Measurements from ENCODE around the gene IL4R. TPM values are rescaled to one million over a fixed set of nuclear protein-coding genes. Genes with fewer than 3 reads are reported as not detected.

Gene IL4R
- total RNA-seq, 1 experiment from 2014 or later: 29.6 TPM

GRCh38 chr16:27318392-27319256, 4.8 kb downstream of the IL4R start:
- H3K36me3 ChIP-seq (ENCODE audit: control insufficient read depth in 1 of 2, insufficient read depth in 2 of 2, low read length in 2 of 2): no peaks in the 10 kb centered on the region
- ATAC-seq (no peak), DNase-seq (ENCODE audit: low read depth, low spot score) (no peak)
- no peaks in the 10 kb centered on the region for H3K9me2 ChIP-seq (ENCODE audit: insufficient read depth)
- POLR2A ChIA-PET: no interaction called here
- no TSS peak for BruUV-seq (replicated peaks)
- no peaks in the 10 kb centered on the region for H4K20me1 ChIP-seq (ENCODE audit: insufficient read depth)
- TF ChIP-seq SRF (IDR thresholded peaks at IDR 0.05; ENCODE audit: low read depth): no peak
- TF ChIP-seq JUND (IDR thresholded peaks at IDR 0.05): no peak
- TF ChIP-seq, protein P1, sequence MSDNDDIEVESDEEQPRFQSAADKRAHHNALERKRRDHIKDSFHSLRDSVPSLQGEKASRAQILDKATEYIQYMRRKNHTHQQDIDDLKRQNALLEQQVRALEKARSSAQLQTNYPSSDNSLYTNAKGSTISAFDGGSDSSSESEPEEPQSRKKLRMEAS (IDR thresholded peaks at IDR 0.05): no peak
- no peak for TF ChIP-seq POLR2A (IDR thresholded peaks at IDR 0.05; ENCODE audit: borderline replicate concordance, extremely low read depth, insufficient read depth, insufficient read length)
- TF ChIP-seq REST (IDR thresholded peaks at IDR 0.05; ENCODE audit: low read depth): no peak
- TF ChIP-seq EGR1 (IDR thresholded peaks at IDR 0.05; ENCODE audit: low read depth): no peak
- TF ChIP-seq CBX3 (IDR thresholded peaks at IDR 0.05; ENCODE audit: low read depth): no peak
- TF ChIP-seq EZH2 (IDR thresholded peaks at IDR 0.05): no peak
- TF ChIP-seq RAD21 (IDR thresholded peaks at IDR 0.05; ENCODE audit: low read depth): no peak
- intact Hi-C loops (cut with micrococcal nuclease): loop anchor here (5.0 kb wide), 1 partner anchor 51 kb away; the partner anchor contains the start of gene NSMCE1
- no peak overlapping the region for H3K27ac ChIP-seq (ENCODE audit: low read depth, low read length)
- RAD21 ChIA-PET (ENCODE audit: low non-redundant PET in 1 of 2, low total read pairs in 2 of 2, uncharacterized antibody in 2 of 2, unreplicated experiment in 2 of 2): no interaction called here
- H3K4me2 ChIP-seq (ENCODE audit: low read length): no peak overlapping the region
- no peak overlapping the region for H3K4me3 ChIP-seq (replicated peaks in 1 of 2; ENCODE audit: low read depth in 1 of 2, low read length in 2 of 2)
- H3K79me2 ChIP-seq (ENCODE audit: insufficient read depth, low read length): peaks cover 86% of the 10 kb centered on the region
- CTCF ChIA-PET: no interaction called here
- no peak overlapping the region for H2AFZ ChIP-seq (ENCODE audit: low read depth, low read length, poor library complexity, severe bottlenecking)
- H3K4me1 ChIP-seq (ENCODE audit: control insufficient read depth in 1 of 2, insufficient read depth in 2 of 2, low read length in 2 of 2): peaks cover 7 to 62% of the 10 kb centered on the region in 2 experiments
- H3K9ac ChIP-seq (ENCODE audit: low read length): no peak overlapping the region
- no peaks in the 10 kb centered on the region for H3K27me3 ChIP-seq (ENCODE audit: insufficient read depth, low read length)
- H3K9me3 ChIP-seq (ENCODE audit: control insufficient read depth in 1 of 2, insufficient read depth in 1 of 2, low read depth in 1 of 2, low read length in 2 of 2): no peaks in the 10 kb centered on the region
